ENCODE measurements around the gene SMCO1.
A peak's percentile ranks its signal among the peaks of the same experiment; 100 is the strongest.

The SMCO1 gene

GRCh38 chr3:196503196-196504076 lies 11.7 kb downstream of the SMCO1 start, which contains the start of gene RNF168:
RNF168 (minus strand) TSS chr3:196503768; CDS start chr3:196503173, 595 bp downstream.
- TF ChIP-seq ZFP3 (CRISPR knock-in tag; IDR thresholded peaks at IDR 0.05) (peak; percentile 83), TOX (CRISPR knock-in tag; IDR thresholded peaks at IDR 0.05; ENCODE audit: borderline replicate concordance) (no peak)
- ATAC-seq: peak; percentile 86

- TF ChIP-seq ESRRG (CRISPR knock-in tag; IDR thresholded peaks at IDR 0.05) (0 out of 2 replicates have a peak, but pooled peaks have one; percentile 15), ZNF8 (CRISPR knock-in tag; IDR thresholded peaks at IDR 0.05) (no peak), GLIS3 (CRISPR knock-in tag; IDR thresholded peaks at IDR 0.05) (no peak), PATZ1 (CRISPR knock-in tag; IDR thresholded peaks at IDR 0.05; ENCODE audit: borderline replicate concordance) (no peak), TSHZ2 (CRISPR knock-in tag; IDR thresholded peaks at IDR 0.05) (no peak), BACH2 (CRISPR knock-in tag; IDR thresholded peaks at IDR 0.05; ENCODE audit: borderline replicate concordance) (no peak), ZNF70 (CRISPR knock-in tag; IDR thresholded peaks at IDR 0.05) (no peak)
- ATAC-seq: peak; percentile 55
These were observed 12.4 kb downstream of the SMCO1 start for GRCh38 chr3:196502775-196503195.

- no peak for TF ChIP-seq TSHZ2 (CRISPR knock-in tag; IDR thresholded peaks at IDR 0.05)
- TF ChIP-seq POU6F1 (CRISPR knock-in tag; IDR thresholded peaks at IDR 0.05; ENCODE audit: borderline replicate concordance, low read depth): no peak
- no peak for TF ChIP-seq ZFP30 (CRISPR knock-in tag; IDR thresholded peaks at IDR 0.05)
- TF ChIP-seq ISL1 (CRISPR knock-in tag; IDR thresholded peaks at IDR 0.05): no peak
- no peak for TF ChIP-seq TOX (CRISPR knock-in tag; IDR thresholded peaks at IDR 0.05; ENCODE audit: borderline replicate concordance)
- TF ChIP-seq GLIS3 (CRISPR knock-in tag; IDR thresholded peaks at IDR 0.05): no peak
- no peak for TF ChIP-seq OSR1 (CRISPR knock-in tag; IDR thresholded peaks at IDR 0.05)
- TF ChIP-seq ESRRG (CRISPR knock-in tag; IDR thresholded peaks at IDR 0.05): no peak
- no peak for TF ChIP-seq PPARA (CRISPR knock-in tag; IDR thresholded peaks at IDR 0.05; ENCODE audit: borderline replicate concordance)
- TF ChIP-seq PATZ1 (CRISPR knock-in tag; IDR thresholded peaks at IDR 0.05; ENCODE audit: borderline replicate concordance): no peak
- no peak for TF ChIP-seq RARB (CRISPR knock-in tag; IDR thresholded peaks at IDR 0.05)
- TF ChIP-seq ZNF565 (CRISPR knock-in tag; conservative IDR thresholded peaks at IDR 0.05; ENCODE audit: low read depth): no peak
- TF ChIP-seq ZC3H10 (CRISPR knock-in tag; IDR thresholded peaks at IDR 0.05): no peak
- no peak for TF ChIP-seq ZFP3 (CRISPR knock-in tag; IDR thresholded peaks at IDR 0.05)
- peak; percentile 4; the same call in 1 of the 3 replicates for ATAC-seq
These were observed 13.7 kb downstream of the SMCO1 start for GRCh38 chr3:196501316-196502044.

Data from SK-N-SH treated with all-trans-retinoic acid at 6 μM for 48 hours (cell line).